Right lung (tissue), 5 donors: Measurements from ENCODE around the gene EFNB2. TPM values are rescaled to one million over a fixed set of nuclear protein-coding genes. Genes with fewer than 3 reads are reported as not detected.

ENCODE experiments used
- DNase-seq, 2 donors: peaks; one replicate each; pipeline ENCODE4 v3.0.0-alpha.2; 2013
- polyA plus RNA-seq, 5 donors: library from polyadenylated mRNA; unstranded; fragments of 120-200 nt; gene quantifications; one replicate each; pipeline versions ENCODE4 v1.2.1 to v1.2.3, GENCODE V29; 2013; ENCODE audit warnings: inconsistent platforms in 1 of 5, low replicate concordance in 1 of 5; ENCODE audit not compliant: insufficient read length in 5 of 5, insufficient read depth in 1 of 5

EFNB2 gene
- polyA plus RNA-seq, 5 donors = 71.0 to 89.7 (median 83.5) TPM

DNA sequence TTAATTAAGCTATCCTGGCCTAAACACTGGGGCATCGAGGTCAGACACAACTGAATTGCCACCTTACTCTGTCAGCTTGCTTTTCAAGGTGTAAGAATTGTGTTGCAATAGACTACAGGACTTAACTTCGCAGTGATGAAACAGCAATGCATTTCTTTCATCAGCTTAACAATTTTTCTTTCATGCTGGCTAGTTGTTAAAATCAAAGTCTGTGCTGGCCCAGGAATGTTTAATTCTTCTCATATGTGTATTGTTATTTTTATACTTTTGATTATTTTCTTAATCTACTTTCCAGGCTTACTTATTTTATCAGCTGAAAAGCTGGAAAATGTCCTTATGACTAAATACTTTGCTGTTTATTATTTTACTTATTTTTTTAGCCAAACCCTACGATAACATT, 79.7 kb downstream of the EFNB2 start:
- DNase-seq = no peak

DNA sequence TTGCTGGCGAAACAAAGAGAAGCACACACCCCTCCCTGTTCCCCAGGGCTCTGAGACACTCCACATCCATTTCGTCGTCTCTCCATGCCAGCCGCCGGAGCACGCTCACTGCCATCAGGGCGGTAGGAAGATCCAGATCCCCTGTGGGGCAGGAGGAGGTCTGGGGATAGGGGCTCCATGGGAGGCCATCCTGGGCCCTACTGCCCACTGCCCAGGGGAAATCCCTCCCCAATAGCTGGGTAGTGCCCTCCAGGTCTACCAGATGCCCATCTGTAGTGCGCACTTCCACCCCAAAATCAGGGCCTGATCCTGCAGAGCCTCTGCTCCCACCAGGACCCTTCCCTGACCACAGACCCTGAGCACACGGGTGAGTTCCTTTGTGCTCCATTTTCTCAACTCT, 80.3 kb downstream of the EFNB2 start:
- DNase-seq = no peak

DNA sequence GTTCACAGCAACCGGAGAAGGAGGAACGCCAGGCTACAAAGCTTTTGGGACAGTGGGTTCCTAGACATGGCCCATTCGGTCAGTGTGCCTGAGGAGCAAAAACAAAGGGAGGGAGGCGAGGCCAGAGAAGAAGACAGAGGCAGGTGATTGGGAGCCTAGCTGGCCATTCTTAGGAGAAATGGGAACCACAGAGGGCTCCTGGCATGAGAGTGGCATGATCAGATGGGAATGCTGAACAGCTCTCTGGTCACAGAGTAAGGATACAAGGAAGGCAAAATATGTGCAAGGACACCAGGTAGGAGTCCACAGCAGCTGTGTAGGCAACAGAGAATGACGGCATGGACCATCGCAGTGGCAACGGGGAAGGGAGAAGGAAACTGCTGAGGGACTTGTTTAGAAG, 82.4 kb downstream of the EFNB2 start:
- no peak for DNase-seq

GRCh38 chr13:106450991-106451390, 84.5 kb downstream of the EFNB2 start:
- no peak for DNase-seq

DNA sequence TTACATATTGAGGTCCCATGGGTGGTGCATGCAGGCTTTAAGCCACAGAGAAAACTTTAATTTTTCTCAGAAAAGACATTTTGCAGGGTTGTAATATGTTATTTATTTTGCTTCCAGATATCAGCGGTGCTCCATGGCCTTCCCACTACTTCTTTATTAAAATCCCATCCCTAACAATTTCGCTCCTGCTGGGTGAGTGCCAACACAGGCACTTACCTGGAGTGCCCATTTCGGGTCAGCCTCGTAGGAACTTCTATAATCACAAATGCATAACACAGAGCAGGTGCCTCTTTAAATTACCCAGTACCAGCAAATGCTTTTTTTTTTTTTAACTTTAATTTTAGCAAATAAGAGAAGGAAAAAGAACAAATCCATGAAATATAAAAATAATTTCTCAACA, 86.4 kb downstream of the EFNB2 start:
- no peak for DNase-seq

- DNase-seq = no peak
Observed at GRCh38 chr13:106445996-106446395, 89.5 kb downstream of the EFNB2 start.

DNA sequence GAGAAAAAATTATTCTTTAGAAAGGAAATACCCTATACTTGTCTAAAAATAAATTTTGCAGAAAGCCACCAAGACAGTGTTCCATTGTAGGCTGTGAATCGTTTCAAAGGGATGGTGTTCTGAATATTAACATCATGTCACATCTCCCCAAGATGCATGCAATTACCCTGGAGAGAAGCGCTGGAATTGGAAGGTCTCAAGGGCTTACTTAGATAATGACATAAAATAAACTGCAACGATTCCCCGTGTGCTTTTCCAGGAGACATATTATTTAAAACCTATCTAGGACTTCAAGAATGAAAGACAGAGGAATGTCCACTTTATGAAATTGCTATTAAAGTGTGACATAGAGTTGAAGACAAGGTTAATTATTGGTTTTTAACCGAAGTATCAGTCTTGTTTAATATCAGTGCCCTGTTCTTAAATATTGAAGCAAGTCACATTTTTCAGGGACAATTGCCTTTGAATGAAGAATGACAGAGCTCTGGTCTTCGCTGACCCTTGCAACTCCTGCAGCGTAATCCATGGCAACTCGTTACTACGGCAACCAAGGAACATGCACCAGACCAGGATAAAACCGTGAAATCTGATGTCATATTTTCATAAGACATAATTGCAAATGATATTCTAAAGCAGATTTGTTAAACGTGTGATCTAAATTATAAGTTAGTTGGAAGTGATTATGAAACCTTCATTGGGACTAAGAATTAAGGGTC, 91.7 kb downstream of the EFNB2 start:
- DNase-seq = no peak

GRCh38 chr13:106440866-106441265, 94.6 kb downstream of the EFNB2 start:
- no peak for DNase-seq

Other genes starting within 250 kb of the EFNB2 start
- 100 to 1,000 TPM; 333 to 472 (median 422) TPM for gene ARGLU1, start 32.5 kb upstream of the EFNB2 start, polyA plus RNA-seq